SK-N-SH (cell line): ENCODE results near the gene PODXL.

Experiments
- CHD2 ChIP-seq: fragments of 150-350 bp; IDR thresholded peaks from 2 replicates; pipeline ENCODE4 v1.6.1; 2018; ENCODE audit warnings: low read length; ENCODE audit not compliant: partially characterized antibody
- CTCF ChIP-seq: fragments of 200-600 bp; sonication (generic); IDR thresholded peaks from 2 replicates; pipeline ENCODE4 v1.6.1; 2017; ENCODE audit warnings: antibody characterized with exemption, mild to moderate bottlenecking, moderate library complexity
- ELF1 ChIP-seq: IDR thresholded peaks from 2 replicates; pipeline ENCODE4 v1.4.0; 2012
- MXI1 ChIP-seq: IDR thresholded peaks from 2 replicates; pipeline ENCODE4 v1.6.1; 2012; ENCODE audit warnings: mild to moderate bottlenecking, low read depth, low read length, improper control_type of control experiment
- NRF1 ChIP-seq: IDR thresholded peaks from 2 replicates; pipeline ENCODE4 v1.6.1; 2012; ENCODE audit warnings: low read depth, mild to moderate bottlenecking, low read length
- RAD21 ChIP-seq: IDR thresholded peaks from 2 replicates; pipeline ENCODE4 v1.6.1; 2012; ENCODE audit warnings: mild to moderate bottlenecking, low read length
- RFX5 ChIP-seq: IDR thresholded peaks from 2 replicates; pipeline ENCODE4 v1.6.1; 2012; ENCODE audit warnings: mild to moderate bottlenecking, improper control_type of control experiment, low read length

GRCh38 chr7:131511071-131511470, 45.4 kb downstream of the PODXL start:
- TF ChIP-seq CTCF (no peak), ELF1 (no peak), RAD21 (no peak), MXI1 (no peak), CHD2 (no peak), NRF1 (no peak), RFX5 (no peak)
